A673 (cell line): Measurements from ENCODE around the gene ACCSL. TPM values are rescaled to one million over a fixed set of nuclear protein-coding genes. Genes with fewer than 3 reads are reported as not detected.

Source experiments
- BruUV-seq: library from RNA; stranded (reverse); fragments of 400-500 nt; replicated peaks from 2 replicates; lab custom pipeline; 2021; lab: Mats Ljungman, UMichigan
- CTCF ChIA-PET: fragments of 300-600 bp; sonication (Branson Sonifier 250); formaldehyde crosslinking; loops from one replicate; lab custom pipeline; 2022; ENCODE audit warnings: antibody characterized with exemption; lab: Charles Lee
- POLR2A ChIA-PET: fragments of 300-600 bp; sonication (Branson Sonifier 250); formaldehyde crosslinking; loops from one replicate; lab custom pipeline; 2022; ENCODE audit warnings: antibody characterized with exemption; ENCODE audit not compliant: low non-redundant PET; lab: Charles Lee
- DNase-seq: peaks from one replicate; pipeline ENCODE4 v3.0.0-alpha.2; 2015; ENCODE audit warnings: low spot score
- H3K27ac ChIP-seq: fragments of 200-600 bp; sonication (generic); 2 replicates; pipeline ENCODE4 v1.5.1; 2016; ENCODE audit warnings: mixed run types, low read depth, mild to moderate bottlenecking, mixed read lengths, antibody characterized with exemption, low read length; ENCODE audit not compliant: poor library complexity, severe bottlenecking
- H3K27me3 ChIP-seq: fragments of 200-600 bp; sonication (generic); replicated peaks from 2 replicates; pipeline ENCODE4 v1.6.1; 2017; ENCODE audit warnings: mixed run types, low read depth, mild to moderate bottlenecking, mixed read lengths, antibody characterized with exemption, low read length; ENCODE audit not compliant: insufficient read depth, poor library complexity
- H3K36me3 ChIP-seq: fragments of 200-600 bp; sonication (generic); 2 replicates; pipeline ENCODE4 v1.6.1; 2016; ENCODE audit warnings: mixed run types, mild to moderate bottlenecking, mixed read lengths, antibody characterized with exemption, low read length; ENCODE audit not compliant: insufficient read depth, poor library complexity, severe bottlenecking
- H3K4me1 ChIP-seq: fragments of 200-600 bp; sonication (generic); 2 replicates; pipeline ENCODE4 v1.6.1; 2017; ENCODE audit warnings: mixed run types, mild to moderate bottlenecking, mixed read lengths, antibody characterized with exemption, low read length; ENCODE audit not compliant: insufficient read depth, poor library complexity, severe bottlenecking
- H3K4me3 ChIP-seq: fragments of 200-600 bp; sonication (generic); 2 replicates; pipeline ENCODE4 v1.5.1; 2016; ENCODE audit warnings: low read depth, mixed run types, mild to moderate bottlenecking, mixed read lengths, low read length; ENCODE audit not compliant: poor library complexity, severe bottlenecking
- H3K9me3 ChIP-seq: fragments of 200-600 bp; sonication (generic); 2 replicates; pipeline ENCODE4 v1.6.1; 2016; ENCODE audit warnings: mixed run types, low read depth, mild to moderate bottlenecking, mixed read lengths, antibody characterized with exemption, low read length; ENCODE audit not compliant: poor library complexity, severe bottlenecking
- EZH2 ChIP-seq: fragments of 200-600 bp; sonication (generic); IDR thresholded peaks from 2 replicates; pipeline ENCODE4 v1.6.1; 2017; ENCODE audit warnings: borderline replicate concordance, low read depth, mild to moderate bottlenecking, mixed read lengths, antibody characterized with exemption, low read length; ENCODE audit not compliant: poor library complexity, severe bottlenecking
- intact Hi-C: fragments of 100-400 bp; cut with micrococcal nuclease; formaldehyde crosslinking; loops from one replicate; pipeline ENCODE4 v1.10.0; 2022; ENCODE audit not compliant: unreplicated experiment
- total RNA-seq: library from RNA; stranded (reverse); gene quantifications from 2 replicates; pipeline ENCODE4 v1.2.3, GENCODE V29; 2021
- TF ChIP-seq, protein P1 (sequence below): fragments of 300-800, 200-600 bp; sonication (generic); conservative IDR thresholded peaks from 2 replicates; pipeline ENCODE4 v1.5.1; 2017; ENCODE audit warnings: low read depth, mild to moderate bottlenecking, antibody characterized with exemption, low read length, moderate library complexity, mixed read lengths

The ACCSL gene
- total RNA-seq, 1 experiment from 2014 or later = not detected

DNA sequence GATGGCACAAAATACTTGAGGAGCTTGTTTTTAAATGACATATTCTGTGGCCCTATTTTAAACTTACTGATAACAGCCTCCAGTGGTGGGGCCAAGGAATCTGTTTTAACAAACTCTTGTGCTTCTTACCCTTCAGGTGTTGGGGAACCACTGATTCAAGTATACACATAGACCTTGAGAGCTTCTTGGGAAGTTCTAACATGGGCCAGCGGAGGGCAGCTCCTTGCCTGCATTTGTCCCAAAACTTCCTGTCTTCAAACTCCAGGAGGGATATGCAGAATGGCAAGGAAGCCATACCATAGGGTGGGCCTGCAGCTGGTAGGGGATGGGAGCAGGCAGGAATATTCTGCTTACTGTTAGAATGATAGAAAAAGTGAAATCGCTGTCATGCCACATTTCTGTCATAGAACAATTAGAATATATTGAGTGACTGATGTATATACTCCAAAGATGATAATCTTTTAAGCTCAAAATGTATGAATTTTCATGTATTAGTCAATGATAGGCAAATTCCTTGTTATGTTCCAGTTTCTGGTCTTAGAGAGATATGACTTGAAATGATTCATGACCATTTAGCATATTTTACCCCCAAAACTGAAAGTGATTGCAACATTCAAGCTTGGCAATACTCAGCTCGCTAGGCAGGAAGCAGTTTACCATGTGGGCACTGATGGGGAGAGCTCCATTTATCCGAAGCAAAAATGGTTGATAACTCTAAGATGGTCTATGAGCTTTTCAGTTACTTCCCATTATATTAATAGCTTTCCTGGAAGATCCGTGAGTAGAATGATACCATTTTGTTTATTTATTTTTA lies 56.9 kb downstream of the ACCSL start:
- no TSS peak for BruUV-seq
- intact Hi-C loops = no loop called here
- Histone ChIP-seq H3K27me3 (no peaks in the 10 kb centered on the region), H3K27ac (no peak overlapping the region), H3K4me3 (no peak overlapping the region), H3K4me1 (peaks cover 2% of the 10 kb centered on the region), H3K36me3 (peaks cover 24% of the 10 kb centered on the region), H3K9me3 (no peaks in the 10 kb centered on the region)
- ChIA-PET POLR2A (no interaction called here), CTCF (interaction anchor here (0.9 to 3.1 kb wide), 6 partner anchors 10 to 512 kb away, joined by 3 to 50 read pairs (median 6); partner anchors contain the start of genes ACCS and EXT2)
- TF ChIP-seq, protein P1, sequence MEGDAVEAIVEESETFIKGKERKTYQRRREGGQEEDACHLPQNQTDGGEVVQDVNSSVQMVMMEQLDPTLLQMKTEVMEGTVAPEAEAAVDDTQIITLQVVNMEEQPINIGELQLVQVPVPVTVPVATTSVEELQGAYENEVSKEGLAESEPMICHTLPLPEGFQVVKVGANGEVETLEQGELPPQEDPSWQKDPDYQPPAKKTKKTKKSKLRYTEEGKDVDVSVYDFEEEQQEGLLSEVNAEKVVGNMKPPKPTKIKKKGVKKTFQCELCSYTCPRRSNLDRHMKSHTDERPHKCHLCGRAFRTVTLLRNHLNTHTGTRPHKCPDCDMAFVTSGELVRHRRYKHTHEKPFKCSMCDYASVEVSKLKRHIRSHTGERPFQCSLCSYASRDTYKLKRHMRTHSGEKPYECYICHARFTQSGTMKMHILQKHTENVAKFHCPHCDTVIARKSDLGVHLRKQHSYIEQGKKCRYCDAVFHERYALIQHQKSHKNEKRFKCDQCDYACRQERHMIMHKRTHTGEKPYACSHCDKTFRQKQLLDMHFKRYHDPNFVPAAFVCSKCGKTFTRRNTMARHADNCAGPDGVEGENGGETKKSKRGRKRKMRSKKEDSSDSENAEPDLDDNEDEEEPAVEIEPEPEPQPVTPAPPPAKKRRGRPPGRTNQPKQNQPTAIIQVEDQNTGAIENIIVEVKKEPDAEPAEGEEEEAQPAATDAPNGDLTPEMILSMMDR = peak; percentile 56; the same call in 1 of the 2 replicates
- no peak for TF ChIP-seq EZH2
- DNase-seq = peak; percentile 74

- POLR2A ChIA-PET = no interaction called here
- BruUV-seq = no TSS peak
- Histone ChIP-seq H3K27ac (no peak overlapping the region), H3K27me3 (no peaks in the 10 kb centered on the region), H3K36me3 (peaks cover 42% of the 10 kb centered on the region), H3K4me1 (peaks cover 32% of the 10 kb centered on the region), H3K9me3 (no peaks in the 10 kb centered on the region), H3K4me3 (no peak overlapping the region)
- no peak for DNase-seq
- CTCF ChIA-PET = no interaction called here
- no peak for TF ChIP-seq EZH2
- TF ChIP-seq, protein P1 = no peak
- intact Hi-C loops = no loop called here
Measured at GRCh38 chr11:44108260-44108659, 60.5 kb downstream of the ACCSL start.

Other genes starting within 250 kb of the ACCSL start
- 94.4 and 96.6 TPM in 2 replicates for gene ALKBH3, start 167.2 kb upstream of the ACCSL start, total RNA-seq
- 1.1 and 1.5 TPM in 2 replicates for gene C11orf96, start 105.3 kb upstream of the ACCSL start, total RNA-seq
- gene ACCS, start 18.3 kb downstream of the ACCSL start, total RNA-seq = 28.4 and 35.3 TPM in 2 replicates
- 123 and 128 TPM in 2 replicates for gene EXT2, start 47.7 kb downstream of the ACCSL start, total RNA-seq